ENCODE measurements around the gene AKAP13. TPM values are rescaled to one million over a fixed set of nuclear protein-coding genes. Genes with fewer than 3 reads are reported as not detected.

Gene AKAP13
- total RNA-seq, 1 experiment from 2014 or later, result 47.3 TPM

- Histone ChIP-seq H3K4me1 (ENCODE audit: insufficient read depth, low read length) (peaks cover 3% of the 10 kb centered on the region; the same call in 1 of the 2 replicates), H3K56ac (ENCODE audit: insufficient read length, low read depth, low read length) (no peak overlapping the region), H4K20me1 (ENCODE audit: control insufficient read depth, insufficient read depth, insufficient read length) (no peaks in the 10 kb centered on the region), H2BK12ac (ENCODE audit: insufficient read length, low read depth, low read length) (no peak overlapping the region), H4K5ac (ENCODE audit: insufficient read length, low read depth, low read length) (no peak overlapping the region), H3K4ac (ENCODE audit: low read depth, low read length) (no peak overlapping the region), H3K4me2 (ENCODE audit: insufficient read depth, insufficient read length, low read length) (no peak overlapping the region), H3K14ac (ENCODE audit: insufficient read depth, low read length) (no peak overlapping the region), H3K79me2 (ENCODE audit: insufficient read depth, low read length) (no peaks in the 10 kb centered on the region), H3K79me1 (ENCODE audit: insufficient read depth, low read depth, low read length, poor library complexity, severe bottlenecking) (no peaks in the 10 kb centered on the region), H2AFZ (ENCODE audit: low read length) (no peak overlapping the region), H2AK5ac (ENCODE audit: insufficient read length, low read length) (no peak overlapping the region), H3T11ph (ENCODE audit: low read length) (no peak overlapping the region), H4K91ac (ENCODE audit: insufficient read length, low read depth, low read length) (no peak overlapping the region), H3K23ac (ENCODE audit: insufficient read length, low read depth, low read length) (no peak overlapping the region), H3K27me3 (ENCODE audit: insufficient read depth, low read length) (no peaks in the 10 kb centered on the region), H4K8ac (replicated peaks; ENCODE audit: insufficient read length, low read depth, low read length) (no peak overlapping the region), H3K9me3 (ENCODE audit: control insufficient read depth, low read depth, low read length) (no peaks in the 10 kb centered on the region), H3K23me2 (ENCODE audit: insufficient read length, low read depth, low read length, poor library complexity, severe bottlenecking) (peaks cover 4% of the 10 kb centered on the region), H2BK5ac (ENCODE audit: insufficient read length, low read length) (no peak overlapping the region), H2BK15ac (ENCODE audit: low read depth, low read length) (no peak overlapping the region), H3K18ac (ENCODE audit: insufficient read length, low read depth, low read length) (no peak overlapping the region), H3K27ac (ENCODE audit: insufficient read length, low read depth, low read length) (no peak overlapping the region), H3K9ac (ENCODE audit: extremely low read depth, insufficient read length, low read length) (no peak overlapping the region), H2BK20ac (ENCODE audit: low read depth, low read length, poor library complexity, severe bottlenecking) (no peak overlapping the region), H2BK120ac (ENCODE audit: low read depth, low read length, poor library complexity, severe bottlenecking) (no peak overlapping the region)
- Mint-ChIP-seq H3K36me3 (ENCODE audit: insufficient read depth in 1 of 3, low read depth in 3 of 3) (peaks cover 19 to 50% (median 35%) of the 10 kb centered on the region in 3 experiments; a peak in 6 of 7 replicates), H3K27me3 (ENCODE audit: low read depth) (no peaks in the 10 kb centered on the region; the same call in 1 of the 2 replicates), H3K4me1 (peaks cover 23 to 24% of the 10 kb centered on the region in 2 experiments), H3K27ac (no peak overlapping the region), H3K9me3 (no peaks in the 10 kb centered on the region), H3K4me3 (no peak overlapping the region)
- TF ChIP-seq CTCF (conservative IDR thresholded peaks at IDR 0.05), result no peak
- no CpG with 5 or more reads among the region's 9 CpGs for WGBS (ENCODE audit: extremely low coverage, insufficient read length, low lambda C conversion rate)
- no peak for DNase-seq
Observed at GRCh38 chr15:85756411-85757072, 376.1 kb downstream of the AKAP13 start.
